Suprapubic skin (tissue), 4 donors: Measurements from ENCODE around the gene RAB35.

Experiments used
- POLR2A ChIP-seq, 2 donors: fragments of 450-650 bp; IDR thresholded peaks; one replicate each; pipeline ENCODE4 v1.6.1; 2017; ENCODE audit warnings: antibody characterized with exemption in 2 of 2, mild to moderate bottlenecking in 2 of 2, moderate library complexity in 2 of 2
- POLR2AphosphoS5 ChIP-seq, 3 donors: sonication (generic); formaldehyde crosslinking; IDR thresholded peaks; one replicate each; pipeline ENCODE4 v1.6.1; 2017; ENCODE audit warnings: antibody characterized with exemption in 3 of 3

DNA sequence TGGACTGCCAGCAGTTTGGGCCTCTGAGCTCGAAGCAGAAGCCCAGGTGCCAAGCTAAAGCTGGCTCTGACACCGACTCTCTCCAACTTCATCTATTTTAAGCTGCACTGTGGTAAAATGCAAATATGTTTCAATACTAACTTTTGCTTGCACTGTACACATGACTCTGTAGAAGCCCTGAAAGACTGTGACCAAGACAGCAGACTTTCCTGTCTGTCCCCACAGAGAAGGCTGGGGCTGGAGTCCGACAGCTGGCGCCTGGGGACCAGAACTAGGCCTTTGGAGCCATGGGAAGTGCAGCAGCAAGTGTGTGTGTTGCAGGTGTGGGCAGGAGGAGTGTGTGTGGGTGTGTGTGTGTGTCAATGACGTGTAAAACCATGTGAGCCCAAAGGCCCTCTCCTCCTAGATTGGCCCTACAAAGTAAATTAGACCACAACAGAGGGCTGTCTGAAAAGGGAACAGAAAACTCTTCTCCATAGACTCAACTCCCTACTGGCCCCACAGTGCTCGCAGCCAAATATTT is 16.4 kb upstream of the RAB35 start:
- TF ChIP-seq POLR2AphosphoS5 (IDR thresholded peaks at IDR 0.05) (no peak), POLR2A (IDR thresholded peaks at IDR 0.05) (no peak)
